Eye (tissue), 1 donor: ENCODE measurements around the gene KIF25.
"Not testable (repeated sequence)": the region's sequence is repeated elsewhere in the genome, so short reads cannot be mapped to it uniquely, and the experiment has no call there.

Experiments
- DNase-seq: peaks from one replicate; pipeline ENCODE4 v3.0.0-alpha.2; 2015

Gene KIF25

DNA sequence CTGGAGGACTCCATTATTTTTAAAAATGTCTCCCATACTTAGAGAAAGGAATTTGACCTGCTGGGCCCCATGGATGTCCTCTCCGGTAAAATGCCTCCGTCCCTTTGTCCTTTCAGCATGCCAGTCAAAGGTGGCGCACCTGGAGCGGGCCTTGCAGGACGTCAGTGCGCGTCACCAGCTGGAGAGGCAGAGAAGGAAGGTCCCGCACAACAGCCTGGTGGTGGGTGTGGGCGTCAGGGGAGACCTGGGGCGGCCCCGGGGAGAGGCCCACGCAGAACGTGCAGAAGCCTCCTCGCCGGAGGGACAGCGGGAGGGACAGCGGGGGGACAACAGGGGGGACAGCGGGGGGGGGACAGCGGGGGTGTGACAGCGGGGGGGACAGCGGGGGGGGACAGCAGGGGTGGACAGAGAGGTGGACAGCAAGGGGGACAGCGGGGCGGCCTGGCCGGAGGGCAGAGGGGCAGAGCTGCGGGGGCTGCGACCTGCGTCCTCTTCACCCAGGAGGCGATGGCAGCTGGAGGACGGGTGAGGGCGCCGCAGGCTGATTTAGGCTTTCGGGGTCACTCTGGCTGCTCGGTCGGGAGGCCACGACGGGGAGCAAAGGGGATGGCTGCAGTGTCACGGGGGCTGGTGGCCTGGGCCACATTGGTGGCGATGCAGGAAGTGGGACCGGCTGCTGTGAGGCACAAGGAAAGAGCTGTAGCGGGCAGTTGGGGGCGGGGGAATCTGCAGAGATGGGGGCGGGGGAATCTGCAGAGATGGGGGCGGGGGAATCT is 859 bp upstream of the KIF25 start:
- no peak for DNase-seq

DNA sequence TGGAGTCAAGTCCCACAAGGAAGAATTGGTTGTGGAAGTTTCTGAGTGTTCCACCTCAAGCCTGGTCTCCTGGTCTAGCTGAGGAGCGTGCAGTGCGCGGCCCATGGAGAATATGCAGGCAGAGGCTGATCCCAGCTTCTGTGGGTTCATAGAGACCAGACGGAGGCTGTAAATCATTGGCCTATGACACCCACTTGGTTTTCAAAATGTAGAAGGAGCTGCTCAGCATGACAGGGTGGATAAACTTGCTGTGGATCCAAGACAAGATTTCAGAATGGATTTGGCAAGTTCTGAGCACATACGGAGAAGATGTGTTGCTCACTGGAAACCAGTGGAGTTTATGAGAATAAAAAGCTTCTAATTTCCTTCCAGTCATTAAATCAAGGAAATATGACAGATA is 744 bp downstream of the KIF25 start:
- DNase-seq: no peak

DNA sequence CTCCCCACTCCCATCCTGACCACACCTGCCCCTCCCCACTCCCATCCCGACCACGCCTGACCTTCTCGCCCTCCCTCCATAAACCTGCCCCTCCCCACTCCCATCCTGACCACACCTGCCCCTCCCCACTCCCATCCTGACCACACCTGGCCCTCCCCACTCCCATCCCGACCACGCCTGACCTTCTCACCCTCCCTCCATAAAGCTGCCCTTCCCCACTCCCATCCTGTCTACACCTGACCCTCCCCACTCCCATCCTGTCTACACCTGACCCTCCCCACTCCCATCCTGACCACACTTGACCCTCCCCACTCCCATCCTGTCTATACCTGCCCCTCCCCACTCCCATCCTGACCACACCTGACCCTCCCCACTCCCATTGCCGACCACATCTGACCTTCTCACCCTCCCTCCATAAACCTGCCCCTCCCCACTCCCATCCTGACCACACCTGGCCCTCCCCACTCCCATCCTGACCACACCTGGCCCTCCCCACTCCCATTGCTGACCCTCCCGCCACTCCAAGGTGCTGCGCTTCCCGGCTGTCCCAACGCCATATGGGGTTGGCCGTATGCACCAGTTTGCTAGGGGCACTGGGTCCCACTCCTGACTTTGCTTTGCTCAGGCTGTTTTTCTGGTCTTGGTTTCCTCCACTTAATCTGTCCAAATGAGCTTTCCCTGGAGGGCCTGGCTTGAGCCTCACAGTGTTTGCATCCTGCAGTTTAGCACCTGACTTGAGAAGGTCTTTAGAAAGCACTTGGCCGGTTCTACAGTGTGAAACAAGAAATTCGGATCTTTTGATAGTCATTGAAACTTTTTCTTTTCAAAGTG is 2.9 kb downstream of the KIF25 start:
- DNase-seq: no peak

DNA sequence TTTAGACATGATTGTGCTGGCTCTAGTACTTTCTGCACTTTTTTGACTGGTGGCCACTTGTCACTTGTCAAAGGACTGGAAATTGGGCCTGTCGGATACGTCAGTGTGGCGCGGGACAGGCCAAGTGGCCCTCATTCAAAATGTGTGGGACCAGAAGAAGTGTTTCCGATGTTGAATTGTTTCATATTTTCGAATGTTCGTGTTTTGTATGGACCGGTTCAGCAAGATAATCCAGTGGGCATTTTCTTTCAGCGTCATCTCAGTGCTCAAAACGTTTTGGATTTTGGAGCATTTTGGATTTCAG is 3.5 kb downstream of the KIF25 start:
- no peak for DNase-seq

DNA sequence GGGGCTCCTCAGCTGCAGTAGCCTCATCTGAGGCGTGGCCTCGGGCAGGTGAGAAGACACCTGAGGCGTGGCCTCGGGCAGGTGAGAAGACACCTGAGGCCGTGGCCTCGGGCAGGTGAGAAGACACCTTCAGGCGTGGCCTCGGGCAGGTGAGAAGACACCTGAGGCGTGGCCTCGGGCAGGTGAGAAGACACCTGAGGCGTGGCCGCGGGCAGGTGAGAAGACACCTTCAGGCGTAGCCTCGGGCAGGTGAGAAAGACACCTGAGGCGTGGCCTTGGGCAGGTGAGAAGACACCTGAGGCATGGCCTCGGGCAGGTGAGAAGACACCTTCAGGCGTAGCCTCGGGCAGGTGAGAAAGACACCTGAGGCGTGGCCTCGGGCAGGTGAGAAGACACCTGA is 4.0 kb downstream of the KIF25 start:
- DNase-seq: not testable (repeated sequence)

DNA sequence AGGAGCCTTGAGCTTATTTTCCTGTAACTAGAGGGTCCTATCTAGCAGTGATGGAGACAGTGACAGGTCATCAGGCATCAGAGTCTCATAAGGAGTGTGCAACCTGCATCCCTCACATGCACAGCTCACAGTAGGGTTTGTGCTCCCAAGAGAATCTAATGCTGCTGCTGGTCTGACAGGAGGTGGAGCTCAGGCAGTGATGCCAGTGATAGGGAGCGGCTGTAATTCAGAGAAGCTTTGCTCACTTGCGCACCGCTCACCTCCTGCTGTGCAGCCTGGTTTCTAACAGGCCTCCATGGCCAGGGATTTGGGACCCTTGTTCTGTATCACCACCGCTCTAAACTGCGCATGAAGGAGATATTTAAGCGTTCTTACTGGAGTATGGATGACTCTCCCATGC is 5.3 kb downstream of the KIF25 start:
- no peak for DNase-seq

DNA sequence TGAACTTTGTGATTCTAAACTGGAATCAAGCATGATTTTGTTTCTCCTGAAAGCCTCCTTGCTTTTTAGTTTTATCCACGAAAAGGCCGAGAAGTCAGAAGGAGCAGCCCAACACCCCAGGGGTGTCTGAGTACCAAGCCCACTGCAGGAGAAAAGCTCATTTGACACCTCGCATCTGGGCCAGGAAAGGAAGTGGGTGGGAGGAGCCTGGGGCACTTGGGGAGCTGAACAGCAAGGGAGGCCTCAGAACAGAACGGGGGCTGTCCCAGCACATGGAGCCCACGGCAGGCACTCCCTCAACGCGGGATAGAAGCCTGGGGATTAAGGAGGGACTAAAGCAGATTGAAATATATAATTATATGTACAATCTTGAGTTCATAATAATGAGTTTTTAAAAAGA is 6.6 kb downstream of the KIF25 start:
- no peak for DNase-seq

DNA sequence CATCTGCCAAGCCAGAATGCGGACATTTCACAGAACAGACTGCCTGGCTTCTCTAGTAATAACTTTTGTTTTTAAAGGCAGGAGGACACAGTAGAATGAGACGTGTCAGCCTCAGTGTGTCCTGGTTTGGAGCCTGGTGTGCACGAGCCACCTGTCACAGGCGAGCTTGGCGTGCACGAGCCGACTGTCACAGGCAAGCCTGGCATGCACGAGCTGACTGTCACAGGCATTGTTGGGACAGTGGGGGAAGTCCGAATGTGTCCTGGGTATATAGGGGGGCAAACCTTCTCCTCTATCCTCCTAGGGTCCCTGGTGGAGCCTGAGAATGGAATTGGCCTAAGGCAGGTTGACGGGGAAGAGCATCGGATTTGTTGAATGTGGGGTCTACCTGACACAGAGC is 7.5 kb downstream of the KIF25 start:
- DNase-seq: no peak

DNA sequence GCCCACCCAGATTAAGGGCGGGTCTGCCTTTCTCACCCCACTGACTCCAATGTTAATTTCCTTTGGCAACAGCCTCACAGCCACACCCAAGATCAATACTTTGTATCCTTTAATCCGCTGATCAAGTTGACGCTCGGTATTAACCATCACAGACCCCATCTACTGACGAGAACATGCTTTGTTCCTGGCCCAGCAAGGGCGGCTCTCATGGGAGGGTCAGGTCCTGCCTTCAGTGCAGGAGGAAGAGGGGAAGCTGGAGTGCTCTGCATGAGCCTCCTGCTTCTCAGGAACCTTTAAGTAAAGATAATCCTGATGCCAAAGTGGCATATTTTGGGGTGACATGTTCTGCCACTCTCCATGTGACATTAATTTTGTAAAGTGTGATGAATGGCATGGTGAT is 8.3 kb downstream of the KIF25 start:
- no peak for DNase-seq

DNA sequence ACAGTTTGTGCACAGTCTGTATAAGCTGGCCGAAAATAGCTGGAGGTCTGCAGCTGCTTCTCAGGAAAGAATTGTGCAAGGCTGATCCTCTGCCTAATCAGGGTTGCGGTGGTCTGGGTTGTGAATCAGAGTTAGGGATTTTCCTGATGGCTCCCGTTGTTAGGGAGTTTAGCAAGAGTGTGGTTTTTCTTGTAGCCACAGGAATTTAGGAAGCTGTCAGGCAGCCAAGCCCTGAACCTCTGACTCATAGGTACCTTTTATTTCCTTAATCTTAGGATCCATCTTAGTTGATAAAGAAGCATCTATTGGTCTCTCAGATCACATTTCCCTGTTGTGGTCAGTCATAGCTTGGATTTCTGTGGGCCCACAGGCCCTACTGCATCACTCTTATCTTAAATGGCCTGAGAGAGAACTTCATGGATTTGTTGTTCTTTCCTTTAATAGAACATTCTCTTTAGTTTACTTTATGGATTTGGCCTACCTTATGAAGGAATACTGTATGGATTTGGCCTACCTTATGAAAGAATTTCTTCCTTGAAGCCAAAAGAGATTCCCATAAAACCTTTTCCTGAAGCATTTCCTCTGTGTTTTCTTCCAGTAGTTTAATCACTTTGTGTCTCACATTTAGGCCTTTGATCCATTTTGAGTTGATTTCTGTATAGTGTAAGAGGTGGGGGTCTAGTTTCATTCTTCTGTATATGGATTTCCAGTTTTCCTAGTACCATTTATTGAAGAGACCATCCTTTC is 10.3 kb downstream of the KIF25 start:
- no peak for DNase-seq

DNA sequence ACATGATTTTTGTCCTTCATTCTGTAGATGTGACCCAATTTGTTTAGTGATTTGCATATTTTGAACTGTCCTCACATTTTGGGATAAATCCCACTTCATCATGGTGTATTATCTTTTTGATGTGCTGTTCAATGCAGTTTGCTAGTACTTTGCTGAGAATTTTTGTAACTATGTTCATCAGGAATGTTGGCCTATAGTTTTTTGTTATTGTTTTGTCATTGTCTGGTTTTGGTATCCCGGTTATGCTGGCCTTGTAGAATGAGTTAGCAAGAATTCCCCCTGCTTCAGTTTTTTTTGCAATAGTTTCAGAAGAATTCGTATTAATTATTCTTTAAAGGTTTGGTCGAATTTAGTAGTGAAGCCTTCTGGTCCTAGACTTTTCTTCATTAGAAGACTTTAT is 11.9 kb downstream of the KIF25 start:
- DNase-seq: no peak

DNA sequence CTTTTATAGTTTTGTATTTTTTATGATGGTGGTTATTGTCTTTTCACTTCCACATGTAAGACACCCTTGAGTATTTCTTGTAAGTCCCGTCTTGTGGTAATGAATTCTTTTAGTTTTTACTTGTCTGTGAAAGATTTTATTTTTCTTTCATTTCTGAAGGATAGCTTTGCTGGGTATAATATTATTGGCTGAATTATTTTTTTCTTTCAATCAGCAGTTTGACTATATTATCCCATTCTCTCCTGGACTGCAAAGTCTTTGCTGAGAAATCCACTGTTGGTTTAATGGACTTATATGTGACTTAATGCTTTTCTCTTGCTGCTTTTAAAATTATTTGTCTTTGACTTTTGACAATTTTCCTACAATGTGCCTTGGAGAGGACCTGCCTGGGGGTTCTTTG is 13.8 kb downstream of the KIF25 start:
- DNase-seq: no peak

DNA sequence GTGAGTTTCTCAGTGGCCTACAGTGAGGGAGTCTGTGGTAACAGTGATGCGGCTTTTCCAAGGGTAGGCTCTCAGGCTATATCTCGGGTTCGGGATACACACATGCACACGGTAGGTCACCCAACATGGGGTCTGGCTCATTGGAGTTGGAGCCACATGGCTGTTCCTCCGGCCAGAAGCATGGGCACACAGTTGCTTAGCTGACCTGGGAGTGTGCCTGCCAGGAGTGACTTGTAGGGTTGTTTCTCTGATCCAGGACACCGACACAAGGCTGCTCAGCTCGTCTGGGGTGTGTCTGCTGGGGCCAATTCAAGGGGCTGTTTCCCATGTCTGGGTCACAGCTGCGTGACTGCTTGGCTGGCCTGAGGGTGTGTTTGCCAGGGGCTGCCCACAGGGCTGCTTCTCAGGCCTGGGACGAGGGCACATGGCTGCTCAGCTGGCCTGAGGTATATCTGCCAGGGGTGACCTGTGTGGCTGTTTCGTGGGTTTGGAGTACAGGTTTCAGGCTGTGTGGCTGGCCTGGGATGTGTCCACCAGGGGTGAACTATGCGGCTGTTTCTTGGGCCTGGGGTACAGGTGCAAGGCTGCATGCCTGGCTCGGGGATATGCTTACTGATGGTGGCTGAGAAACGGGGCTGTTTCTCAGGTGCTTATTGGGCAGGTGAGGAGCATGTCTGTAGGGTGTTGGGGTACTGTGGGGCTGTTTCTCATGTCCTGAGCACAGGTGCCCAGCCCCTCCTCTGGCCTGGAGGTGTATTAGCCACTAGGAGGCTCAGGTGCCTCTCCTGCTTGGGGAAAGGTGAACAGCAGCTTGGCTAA is 15.2 kb downstream of the KIF25 start:
- no peak for DNase-seq

DNA sequence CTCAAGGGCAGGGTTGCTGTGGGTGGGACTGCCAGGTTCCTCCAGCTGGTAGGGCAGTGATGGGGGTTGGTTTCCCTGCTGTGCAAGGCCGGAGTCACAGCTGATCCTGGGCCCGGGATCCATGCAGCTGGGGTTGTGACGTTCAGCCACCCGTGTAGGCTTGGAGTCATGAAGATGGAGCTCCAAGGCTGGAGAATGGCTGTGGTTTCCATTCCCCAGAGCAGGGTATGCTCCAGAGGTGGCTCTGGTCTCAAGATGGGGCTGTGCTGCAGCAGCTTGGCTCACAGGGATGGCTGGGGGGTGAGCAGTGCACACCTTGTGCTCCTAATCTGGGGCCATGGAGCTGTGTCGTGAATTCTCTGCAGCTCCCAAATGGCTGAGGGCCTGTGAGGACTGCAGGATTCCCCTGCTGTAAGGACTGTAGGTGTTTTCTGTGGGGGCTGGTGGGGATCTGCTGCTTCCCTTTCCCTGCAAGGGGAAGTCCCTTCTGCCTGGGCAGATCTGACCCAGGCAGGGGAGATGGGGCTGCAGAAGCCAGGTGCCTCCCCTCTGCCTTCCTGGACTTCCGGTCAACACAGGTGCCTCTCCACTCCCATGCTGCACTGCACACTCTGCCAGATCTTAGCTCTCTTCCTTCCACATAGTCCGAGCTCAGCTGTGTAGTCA is 15.9 kb downstream of the KIF25 start:
- no peak for DNase-seq

DNA sequence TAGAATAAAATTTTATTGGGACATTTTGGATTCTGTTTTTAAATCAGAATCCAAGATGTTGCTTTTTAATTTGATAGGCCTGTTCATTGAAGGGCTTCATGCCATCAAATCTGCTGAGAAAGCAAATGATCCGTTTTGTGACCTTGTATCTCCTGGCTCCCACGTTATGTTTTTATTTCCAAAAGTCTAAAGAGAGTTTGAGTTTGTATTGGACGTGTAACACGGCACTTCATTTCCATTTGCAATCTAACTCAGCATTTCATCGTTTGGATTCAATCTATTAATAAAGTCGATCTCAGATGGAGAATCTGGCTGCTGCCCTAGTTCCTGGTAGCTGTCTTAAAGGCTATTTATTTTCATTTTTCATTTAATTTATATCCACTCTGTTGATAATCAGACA is 17.0 kb downstream of the KIF25 start:
- peak; percentile 61 for DNase-seq

DNA sequence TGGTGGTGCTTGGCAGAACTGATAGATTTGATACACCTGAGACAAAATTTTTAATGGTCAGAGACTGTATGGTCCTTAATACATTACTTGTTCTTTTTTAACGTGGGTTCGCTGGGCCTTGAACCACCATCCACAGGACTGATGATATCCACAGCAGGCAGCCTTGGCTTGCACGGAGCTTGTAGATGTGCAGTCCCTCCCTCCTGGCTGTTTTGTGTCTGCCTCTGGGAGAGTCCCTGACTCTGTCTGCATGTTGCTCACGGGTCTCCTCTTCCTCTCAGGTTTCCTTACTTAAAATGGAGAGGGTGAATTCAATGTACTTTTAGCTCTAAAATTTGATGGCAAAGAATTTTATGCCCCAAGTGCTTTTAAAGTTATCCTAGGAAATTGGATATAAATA is 17.5 kb downstream of the KIF25 start:
- no peak for DNase-seq

DNA sequence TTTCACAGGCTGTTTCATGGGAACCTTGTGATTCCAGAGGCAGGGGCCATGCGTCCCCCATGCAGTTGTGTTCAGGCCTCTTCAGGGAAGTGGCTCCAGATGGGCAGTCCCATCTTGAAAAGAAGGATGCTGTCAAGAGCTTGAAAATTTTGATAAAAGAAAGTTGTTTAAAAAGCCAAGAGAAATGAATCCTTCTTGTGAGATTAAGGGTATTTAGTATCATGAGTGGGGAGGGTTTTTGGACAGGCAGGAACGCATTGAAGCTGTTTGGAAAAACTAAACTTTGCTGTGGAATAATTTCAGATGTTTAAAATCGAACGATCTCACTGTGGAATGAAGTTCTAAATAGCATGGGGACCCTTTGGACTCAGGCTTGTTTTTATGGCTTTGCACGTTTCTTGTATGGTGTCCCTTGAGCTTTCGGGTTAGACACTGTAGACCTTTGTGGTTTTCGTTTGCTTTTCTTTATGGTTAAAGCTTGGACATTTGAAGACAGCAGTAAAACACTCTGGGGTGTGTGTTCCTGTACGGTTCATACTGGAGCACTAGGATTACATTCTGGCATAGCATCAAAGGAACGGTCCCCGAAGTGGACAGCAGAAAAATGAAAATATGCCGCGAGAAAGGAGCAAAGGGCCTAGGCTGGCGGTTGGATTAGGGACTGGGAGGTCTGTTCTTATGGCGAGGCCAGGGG is 18.2 kb downstream of the KIF25 start:
- no peak for DNase-seq

DNA sequence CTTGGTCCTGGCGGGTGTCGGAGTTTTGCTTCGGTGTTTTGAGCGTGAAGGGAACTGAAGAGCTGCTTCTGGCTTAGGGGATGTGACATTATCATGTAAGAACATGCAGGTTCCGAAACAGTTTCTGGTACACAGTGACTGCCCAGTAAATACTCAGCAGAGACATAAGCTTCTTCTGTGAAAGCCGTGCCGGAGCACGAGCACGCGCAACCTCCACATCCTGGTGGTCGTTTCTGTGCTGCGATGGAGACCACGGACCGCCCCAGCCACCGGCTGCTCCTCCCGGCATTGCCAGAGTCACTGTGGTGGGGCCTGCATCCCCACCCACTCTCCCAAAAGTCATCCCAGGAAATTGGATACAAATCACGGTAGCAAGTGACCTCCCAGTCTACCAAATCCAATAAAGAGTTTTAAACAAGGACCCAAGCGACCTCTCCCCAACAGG is 18.7 kb downstream of the KIF25 start:
- DNase-seq: no peak

DNA sequence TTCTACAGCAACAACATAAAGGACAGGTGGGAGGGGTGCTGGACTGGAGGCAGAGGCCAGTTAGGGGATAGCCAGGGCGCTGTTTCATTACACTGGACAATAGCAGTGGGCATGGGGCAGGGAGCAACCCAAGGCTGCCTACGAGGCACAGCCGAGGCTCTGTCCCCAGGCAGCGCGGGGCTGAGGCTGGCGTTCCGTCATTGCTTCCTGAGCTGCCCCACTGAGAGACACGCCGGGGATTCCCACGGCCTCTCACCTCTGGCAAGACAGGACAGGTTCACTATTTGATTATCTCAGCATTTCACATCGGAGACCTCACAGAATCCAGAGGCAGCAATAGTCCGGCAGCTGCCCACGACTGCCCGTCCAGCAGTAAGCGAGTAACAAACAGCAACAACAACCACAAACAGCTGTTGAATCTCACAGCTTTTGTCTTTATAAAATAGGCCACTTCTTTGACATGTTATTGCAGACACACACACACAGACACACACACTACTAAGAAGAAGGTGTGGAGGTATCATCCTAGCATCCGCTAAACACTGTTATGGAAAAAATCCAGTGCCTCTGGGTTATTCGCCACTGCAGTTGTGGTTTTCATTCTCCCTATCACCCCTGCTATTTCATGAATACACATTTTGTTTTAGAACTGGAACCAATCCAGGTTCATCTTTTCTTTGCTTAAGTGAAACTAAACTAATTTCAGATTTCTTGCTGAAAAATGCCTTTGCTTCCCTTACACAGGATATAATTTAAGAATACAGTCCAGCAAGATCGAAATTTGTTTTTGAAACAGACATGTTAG is 19.5 kb downstream of the KIF25 start:
- no peak for DNase-seq

DNA sequence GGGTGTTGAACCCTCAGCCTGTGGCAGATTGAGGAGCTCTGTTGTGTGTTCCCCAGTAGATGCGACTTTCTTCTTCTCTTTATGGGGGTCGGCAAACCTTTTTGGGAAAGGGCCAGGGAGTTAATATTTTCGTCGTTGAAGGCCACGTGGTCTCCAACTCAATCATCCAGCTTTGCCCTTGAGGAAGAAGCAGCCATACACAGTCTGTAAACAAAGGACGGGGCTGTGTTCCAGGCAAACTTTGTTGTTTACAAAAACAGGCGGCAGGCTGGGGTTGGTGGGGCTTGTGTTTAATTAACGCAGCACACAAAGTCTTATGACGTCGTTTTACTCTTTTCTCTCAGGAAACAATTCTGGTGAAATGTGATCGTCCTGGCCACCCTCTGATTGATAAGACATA is 20.2 kb downstream of the KIF25 start:
- DNase-seq: no peak

DNA sequence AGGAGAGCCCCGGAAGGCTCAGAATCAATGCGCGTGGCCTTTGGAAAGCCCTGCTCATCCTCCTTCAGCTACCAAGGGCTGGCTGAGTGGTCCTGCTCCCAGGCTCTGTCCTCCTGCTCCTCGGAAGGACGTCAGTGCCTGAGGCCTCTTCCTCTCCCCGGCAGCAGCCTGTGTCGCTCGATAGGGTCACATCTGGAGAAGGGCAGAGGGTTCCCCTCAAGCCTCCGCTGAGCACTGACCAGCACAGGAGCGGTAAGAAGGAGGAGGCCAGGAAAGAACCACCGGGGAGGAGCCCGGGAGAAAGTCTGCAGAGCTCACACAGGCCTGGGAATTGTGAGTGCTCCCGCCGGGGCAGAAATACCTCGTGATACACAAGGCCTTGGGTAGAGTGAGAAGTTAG is 21.2 kb downstream of the KIF25 start:
- DNase-seq: no peak
